Activated CD8-positive, alpha-beta memory T cell treated with anti-CD3 and anti-CD28 coated beads, Interleukin-2, amount 50 U/mL, for 1 hour (primary cell): ENCODE data around the gene CMTM2.
"Not testable (repeated sequence)": the region's sequence is repeated elsewhere in the genome, so short reads cannot be mapped to it uniquely, and the experiment has no call there.

ENCODE experiments used
- DNase-seq: peaks from one replicate; pipeline ENCODE4 v3.0.0-alpha.2; 2020; ENCODE audit errors: extremely low read depth

CMTM2 gene

DNA sequence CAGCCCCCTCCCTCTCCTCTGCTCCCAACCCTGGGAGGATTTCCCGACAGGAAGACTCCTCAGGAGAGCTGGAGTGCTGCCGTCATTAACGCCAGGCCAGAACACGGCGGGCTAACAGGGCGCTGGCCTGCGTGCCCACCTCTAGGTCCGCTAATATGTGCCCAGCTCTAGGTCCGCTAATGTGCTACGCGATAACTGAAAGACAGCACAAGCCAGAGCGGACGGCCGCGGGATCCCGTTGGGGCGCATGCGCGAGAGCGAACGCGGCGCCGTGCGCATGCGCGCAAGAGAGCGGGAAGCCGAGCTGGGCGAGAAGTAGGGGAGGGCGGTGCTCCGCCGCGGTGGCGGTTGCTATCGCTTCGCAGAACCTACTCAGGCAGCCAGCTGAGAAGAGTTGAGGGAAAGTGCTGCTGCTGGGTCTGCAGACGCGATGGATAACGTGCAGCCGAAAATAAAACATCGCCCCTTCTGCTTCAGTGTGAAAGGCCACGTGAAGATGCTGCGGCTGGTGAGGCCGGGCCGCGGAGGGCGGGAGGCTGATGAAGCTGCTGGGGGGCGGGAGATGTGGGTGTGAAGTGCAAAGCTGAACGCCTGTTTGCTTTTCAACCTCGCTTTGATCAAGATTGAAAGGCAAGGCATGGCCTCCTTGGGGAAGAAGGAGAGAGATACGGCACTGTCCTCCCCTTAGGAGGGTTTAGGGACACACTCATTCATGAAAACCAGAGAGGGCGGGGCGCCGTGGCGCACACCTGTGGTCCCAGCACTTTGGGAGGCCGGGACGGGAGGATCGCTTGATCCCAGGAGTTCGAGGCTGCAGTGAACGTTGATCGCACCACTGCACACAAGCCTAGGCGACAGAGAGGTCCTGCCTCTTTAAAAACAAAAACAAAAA lies 26.7 kb upstream of the CMTM2 start, which contains the start of gene CKLF:
Gene CKLF, plus strand, starts transcription at position 291 of the 892 bp plus-strand sequence. Its CDS starts 140 bp downstream, at position 431.
- DNase-seq: peak; percentile 65

- DNase-seq: no peak
Observed at GRCh38 chr16:66553223-66553622, 26.0 kb upstream of the CMTM2 start.

- no peak for DNase-seq
Observed at GRCh38 chr16:66554021-66554420, 25.2 kb upstream of the CMTM2 start.

GRCh38 chr16:66554495-66554894 lies 24.8 kb upstream of the CMTM2 start:
- DNase-seq: no peak

DNA sequence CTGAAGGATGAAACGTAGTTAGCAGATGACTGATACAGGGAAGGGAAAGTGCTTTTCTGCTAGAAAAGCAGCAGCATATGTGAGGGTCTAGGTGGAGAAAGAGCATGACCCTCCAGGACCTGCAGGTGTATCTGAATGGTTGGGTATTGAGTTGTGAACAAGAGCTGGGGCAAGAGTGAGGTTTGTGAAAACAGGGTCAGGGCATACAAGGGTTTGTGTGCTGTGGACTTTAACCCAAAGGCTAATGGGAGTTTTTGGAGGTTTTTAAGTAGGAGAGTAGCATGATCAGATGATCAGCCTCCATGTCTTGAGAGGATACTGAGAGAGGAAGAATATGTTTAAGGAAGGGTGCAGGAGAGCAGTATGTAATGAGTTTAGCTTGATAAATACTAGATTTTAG lies 19.2 kb upstream of the CMTM2 start:
- no peak for DNase-seq

DNA sequence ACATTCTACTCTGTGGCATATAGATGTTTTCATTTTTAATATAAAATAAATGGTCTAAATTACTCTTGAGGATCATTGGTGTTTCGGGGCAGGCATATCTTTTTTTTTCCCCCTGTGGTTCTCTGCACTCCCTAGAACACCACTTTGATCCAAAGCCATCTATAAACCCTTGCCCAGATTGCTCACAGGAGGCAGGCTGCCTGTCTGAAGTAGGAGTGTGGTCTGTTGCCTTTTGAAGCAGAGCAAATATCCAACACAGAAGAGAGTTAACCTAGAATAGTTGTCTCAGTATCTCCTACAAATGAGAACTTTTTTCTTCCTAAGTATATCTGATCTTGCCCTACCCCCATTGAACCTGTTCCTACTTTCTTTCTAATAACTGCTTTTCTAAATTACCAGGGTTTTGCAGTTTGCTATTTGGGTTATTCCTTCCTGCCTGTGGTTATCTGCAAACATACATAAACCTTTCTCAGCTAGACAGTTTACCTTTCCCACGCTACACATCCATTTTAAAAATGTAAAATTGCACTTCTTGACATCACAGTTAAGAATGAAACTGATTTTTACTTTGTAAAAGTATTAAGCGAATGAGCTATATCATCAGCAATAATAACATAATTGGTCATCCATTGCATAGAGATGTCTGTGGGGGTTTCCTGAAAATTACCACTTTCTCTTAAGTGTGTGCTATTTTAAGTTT lies 17.7 kb upstream of the CMTM2 start:
- no peak for DNase-seq

GRCh38 chr16:66562409-66562808 lies 16.9 kb upstream of the CMTM2 start:
- no peak for DNase-seq

GRCh38 chr16:66562986-66563385 lies 16.3 kb upstream of the CMTM2 start:
- DNase-seq: no peak

- DNase-seq: no peak
Observed at GRCh38 chr16:66563574-66564334, 15.5 kb upstream of the CMTM2 start.

- DNase-seq: no peak
Observed at GRCh38 chr16:66566051-66566901, 13.0 kb upstream of the CMTM2 start, which contains the start of gene CMTM1. TSS of gene CMTM1 (plus strand) at chr16:66566439. CDS start at chr16:66566514, 75 bp downstream.

GRCh38 chr16:66567270-66567669 lies 12.0 kb upstream of the CMTM2 start:
- DNase-seq: not testable (repeated sequence)

DNA sequence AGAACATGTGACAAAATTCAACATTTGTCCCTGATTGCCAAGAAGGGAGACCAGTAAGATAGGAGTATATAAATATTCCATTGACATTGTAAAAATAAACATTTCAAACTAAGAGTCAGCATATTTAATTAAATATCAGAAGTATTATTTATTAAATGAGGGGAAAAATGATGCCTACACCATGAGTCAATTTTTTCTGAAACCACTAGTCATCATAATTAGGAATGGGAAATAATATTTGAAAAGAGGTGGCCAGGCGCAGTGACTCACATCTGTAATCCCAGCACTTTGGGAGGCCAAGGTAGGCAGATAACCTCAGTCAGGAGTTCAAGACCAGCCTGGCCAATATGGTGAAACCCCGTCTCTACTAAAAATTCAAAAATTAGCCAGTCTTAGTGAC lies 10.9 kb upstream of the CMTM2 start:
- no peak for DNase-seq

DNA sequence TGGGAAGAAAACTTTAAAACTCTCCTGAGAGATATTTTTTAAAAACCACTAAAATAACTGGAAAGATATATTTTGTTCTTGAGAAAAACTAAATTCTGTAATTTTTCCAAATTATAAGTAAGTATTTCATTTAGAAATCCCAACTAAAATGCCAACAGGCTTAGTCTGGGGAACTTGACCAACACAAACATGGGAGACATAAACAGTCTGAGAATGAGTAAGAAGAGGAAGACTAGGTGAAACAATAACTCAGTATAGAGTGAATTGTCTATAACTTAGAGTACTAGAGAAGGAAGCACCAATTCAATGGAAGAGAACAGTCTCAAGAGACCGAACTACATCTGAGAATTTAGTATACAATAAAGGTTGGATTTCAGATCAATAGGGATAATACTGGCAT lies 10.1 kb upstream of the CMTM2 start:
- no peak for DNase-seq

DNA sequence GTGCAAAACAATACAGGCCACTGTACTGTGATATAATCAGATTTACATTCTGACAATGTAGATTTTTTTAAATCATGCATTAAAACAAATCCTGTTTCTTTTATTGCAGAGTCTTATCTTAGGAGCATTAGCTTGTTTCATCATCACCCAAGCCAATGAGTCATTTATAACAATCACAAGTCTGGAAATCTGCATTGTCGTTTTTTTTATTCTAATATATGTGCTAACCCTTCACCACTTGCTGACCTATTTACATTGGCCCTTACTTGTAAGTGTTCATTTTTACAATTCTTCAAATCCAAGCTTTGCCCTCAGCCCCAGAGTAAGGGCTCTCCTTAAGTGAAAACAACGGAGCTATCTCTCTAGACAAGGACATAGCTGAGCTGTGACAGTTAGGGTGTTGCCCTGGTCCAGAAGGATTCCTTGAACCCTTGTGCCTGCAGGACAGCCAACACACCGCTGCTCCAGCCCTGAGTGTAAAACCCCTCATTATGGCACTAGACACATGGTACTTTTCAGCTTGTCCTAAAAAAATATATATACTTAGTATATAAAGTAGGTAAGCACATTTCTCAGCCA lies 9.3 kb upstream of the CMTM2 start:
- DNase-seq: no peak

- no peak for DNase-seq
Observed at GRCh38 chr16:66572356-66572755, 6.9 kb upstream of the CMTM2 start.

- no peak for DNase-seq
Observed at GRCh38 chr16:66574081-66574480, 5.2 kb upstream of the CMTM2 start.

- no peak for DNase-seq
Observed at GRCh38 chr16:66574531-66574930, 4.7 kb upstream of the CMTM2 start.

DNA sequence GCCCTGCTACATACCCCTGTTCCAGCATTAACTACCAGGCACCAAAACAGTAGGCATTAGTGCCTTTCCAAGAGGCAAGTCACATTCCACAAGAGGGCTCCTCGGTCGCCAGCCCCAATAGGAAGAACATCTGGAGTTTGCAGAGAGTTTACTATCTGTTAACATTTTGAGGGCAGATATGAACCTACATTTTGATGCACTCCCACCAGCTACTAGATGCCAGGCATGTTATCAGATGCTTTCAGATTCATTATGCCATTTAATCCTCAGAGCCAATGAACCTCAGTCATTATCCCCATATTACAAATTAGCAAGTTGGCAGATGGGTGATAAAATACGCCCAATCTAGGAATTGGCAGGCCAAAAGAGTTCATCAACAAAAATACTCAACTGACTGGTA lies 4.2 kb upstream of the CMTM2 start:
- DNase-seq: no peak

GRCh38 chr16:66576296-66576695 lies 3.0 kb upstream of the CMTM2 start:
- no peak for DNase-seq

DNA sequence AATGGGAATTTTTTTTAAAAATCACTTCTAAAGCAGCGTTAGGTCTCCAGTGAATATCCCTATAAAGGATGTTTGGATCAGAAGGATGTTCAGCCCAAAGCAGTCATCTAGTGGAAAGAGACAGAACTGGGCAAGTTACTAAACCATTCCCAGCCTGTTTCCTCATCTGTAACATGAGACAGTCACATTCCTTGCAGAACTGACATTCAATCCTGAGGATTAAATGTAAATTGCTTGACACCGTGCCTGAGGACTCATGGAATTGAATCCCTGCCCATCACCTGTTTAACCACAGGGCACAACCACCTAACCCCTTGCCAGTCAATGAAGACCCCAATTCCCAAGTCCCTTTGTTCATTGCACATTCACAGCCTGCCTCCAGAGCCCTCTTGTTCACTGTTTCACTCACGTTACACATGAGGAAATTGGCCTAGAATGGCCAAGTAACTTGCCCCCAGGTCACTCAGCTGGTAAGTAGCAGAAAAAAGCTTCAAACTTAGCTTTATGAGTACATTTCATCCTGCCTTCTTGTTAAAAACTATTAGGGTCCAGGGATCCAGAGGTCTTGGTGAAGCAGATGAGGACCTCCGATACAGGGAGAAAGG lies 1.4 kb downstream of the CMTM2 start:
- no peak for DNase-seq
